ENCODE results near the gene MAN2B2.

Gene MAN2B2

DNA sequence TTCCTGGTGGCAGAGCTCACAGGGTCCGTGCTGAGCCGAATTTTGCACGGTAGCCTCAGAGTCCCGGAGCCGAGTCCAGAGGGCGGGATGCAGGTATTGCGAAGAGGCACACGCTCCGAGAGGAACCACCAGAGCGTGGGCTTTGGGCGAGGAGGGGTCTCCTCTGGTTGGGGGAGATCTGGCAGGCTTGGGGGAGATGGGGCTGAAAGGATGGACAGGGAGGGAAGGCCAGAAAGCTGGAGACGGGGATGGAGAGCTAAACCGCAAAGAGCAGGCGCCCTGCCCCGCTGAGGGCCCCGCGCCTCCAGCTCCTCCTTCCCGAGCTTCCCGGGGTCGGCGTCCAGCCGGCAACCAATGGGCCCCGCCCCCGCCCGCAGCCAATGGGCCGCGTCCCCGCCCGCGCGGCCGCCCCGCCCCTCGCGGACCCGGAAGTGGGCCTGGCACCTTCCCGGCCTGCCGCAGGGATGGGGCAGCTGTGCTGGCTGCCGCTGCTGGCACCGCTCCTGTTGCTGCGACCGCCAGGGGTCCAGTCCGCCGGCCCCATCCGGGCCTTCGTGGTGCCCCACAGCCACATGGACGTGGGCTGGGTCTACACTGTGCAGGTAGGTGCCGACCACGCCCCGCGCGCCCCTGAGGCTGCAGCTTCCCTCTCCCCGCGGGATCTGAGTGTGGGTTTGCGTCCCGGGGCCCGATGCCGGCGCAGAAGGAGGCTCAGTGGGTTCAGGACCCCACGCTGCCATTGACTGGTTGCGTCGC lies at the start of gene MAN2B2:
Gene MAN2B2 (plus strand): TSS at position 443 of the 756 bp plus-strand sequence. CDS start 22 bp downstream, at position 465.
- FAIRE-seq, result no peak

DNA sequence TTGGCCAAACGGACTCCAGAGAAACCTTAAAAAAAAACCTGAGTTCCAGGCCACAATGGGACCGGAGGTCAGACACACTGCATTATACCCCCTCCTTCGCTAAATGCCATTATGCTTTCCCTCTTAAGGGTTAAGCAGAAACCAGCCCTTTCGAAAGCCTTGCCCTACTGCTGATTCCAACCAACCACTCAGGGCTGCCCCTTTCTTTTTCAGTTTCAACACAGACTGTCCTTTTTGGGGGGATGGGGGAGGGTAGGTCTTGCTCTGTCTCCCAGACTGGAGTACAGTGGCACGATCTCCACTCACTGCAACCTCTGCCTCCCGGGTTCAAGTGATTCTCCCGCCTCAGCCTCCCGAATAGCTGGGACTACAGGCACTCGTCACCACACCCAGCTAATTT lies 49.5 kb upstream of the MAN2B2 start:
- FAIRE-seq, result no peak

DNA sequence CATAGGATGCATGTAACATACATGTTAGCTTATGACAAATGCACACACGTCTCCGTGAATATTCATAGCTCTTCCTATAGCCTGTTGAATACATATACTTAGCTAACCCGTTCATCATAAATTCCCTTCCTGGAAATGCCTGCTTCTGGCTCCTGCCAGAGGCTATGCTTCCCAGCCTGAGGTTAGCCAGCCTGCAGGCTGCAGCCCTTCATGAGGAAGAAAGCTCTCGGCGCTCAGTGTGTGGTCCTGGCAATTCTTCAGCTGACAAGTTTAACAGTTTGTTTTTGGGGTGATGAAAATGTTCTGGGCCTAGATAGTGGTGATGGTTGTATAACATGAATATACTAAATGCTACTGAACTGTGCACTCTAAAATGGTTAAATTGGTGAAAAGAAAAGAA lies 48.8 kb upstream of the MAN2B2 start:
- no peak for FAIRE-seq

DNA sequence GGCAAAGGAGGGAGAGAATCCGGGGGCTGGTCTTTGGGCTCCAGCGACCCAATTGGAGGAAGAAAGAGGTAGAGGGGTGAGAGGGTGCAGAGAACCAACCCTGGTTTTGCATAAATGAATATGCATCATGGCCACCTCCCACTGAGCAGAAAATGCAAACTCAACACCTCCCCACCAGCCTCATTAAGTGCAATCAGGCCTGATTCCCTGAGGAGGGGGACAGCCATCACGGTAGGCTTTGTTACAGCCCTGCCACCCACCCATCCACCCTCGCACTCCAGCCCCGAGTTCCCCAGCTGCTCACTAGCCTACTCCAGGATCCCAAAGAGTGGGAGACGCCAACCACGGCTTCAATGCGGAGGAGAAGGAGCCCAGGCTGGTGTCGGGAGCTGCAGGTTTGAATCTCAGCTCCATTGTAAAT lies 48.3 kb upstream of the MAN2B2 start:
- no peak for FAIRE-seq

DNA sequence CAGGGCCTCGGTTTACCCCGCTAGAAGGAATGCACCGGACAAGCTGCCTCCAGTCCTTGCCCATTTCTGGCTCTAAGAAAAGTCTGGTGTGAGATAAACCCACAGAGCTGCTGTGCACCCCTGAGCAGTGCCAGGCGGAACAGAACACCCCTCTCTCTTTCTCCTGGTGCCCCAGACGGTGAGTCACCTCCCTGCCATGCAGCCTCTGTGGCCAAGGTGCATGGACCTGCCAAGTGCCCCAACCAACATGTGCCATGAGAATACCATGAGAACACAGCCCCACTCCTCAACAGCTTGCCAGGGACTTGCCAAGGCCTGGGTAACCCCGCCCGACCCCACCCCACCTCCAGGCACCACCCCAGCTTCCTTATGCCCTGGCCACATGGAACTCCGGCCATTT lies 47.7 kb upstream of the MAN2B2 start:
- no peak for FAIRE-seq

DNA sequence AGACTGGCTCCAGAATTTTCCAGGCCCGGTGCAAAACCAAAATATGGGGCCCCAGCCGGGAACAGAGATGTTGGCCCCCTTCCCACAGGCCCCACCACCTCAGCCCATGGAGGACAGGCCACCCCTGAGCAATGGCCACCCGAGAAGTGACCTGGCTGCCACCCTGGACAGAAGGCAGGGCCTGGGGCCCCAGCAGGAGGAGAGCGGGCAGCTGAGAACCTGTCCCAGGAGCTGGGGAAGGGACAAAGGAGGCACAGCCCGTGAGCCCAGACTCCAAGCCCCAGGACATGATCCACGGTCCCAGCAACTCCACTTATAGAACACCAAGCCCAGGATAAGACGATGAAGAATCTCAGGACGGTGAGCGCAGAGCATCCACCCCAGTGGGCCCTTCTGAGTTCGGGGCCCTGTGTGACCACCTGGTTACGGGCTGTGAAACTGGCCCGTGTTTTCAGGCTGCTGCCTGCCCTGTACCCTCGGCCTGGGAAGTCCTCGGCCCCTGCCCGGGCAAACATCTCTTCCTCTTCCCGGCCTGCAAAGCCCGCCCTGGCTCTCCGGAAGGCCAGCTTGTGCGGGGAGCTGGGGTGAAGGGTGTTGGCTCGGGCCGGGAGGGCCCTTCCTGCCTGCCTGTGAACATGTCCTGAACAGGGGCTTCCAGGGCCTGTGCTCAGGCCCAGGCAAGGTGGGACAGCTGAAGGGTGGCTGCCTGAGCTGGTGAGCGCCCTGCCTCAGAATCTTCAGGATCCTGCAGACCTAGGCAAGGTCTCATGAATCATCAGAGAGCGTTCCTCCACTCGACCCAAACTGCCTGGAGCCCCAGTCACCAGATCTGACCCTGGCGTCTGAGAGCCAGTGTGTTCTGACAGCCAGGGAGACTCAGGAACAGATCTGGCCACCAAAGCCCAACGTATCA lies 47.0 kb upstream of the MAN2B2 start:
- no peak for FAIRE-seq

DNA sequence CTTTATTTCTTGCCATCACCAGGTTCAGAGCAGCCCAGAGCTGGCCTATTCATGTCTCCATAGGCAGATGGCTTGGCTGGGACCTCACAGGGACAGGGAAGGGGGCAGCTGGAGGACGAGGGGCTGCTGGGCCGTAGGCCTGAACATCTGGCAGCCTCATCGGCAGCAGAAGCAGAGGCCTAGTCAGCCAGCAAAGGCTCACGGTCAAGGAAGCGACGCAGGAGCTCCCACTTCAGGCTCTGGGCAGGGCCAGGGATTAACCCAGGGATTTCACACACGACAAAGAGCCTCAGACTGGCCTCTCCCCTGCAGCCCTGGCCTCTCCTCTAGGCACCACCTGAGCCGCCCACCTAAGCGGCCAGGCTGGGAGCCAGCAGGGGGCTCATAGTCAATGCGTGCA lies 46.0 kb upstream of the MAN2B2 start:
- FAIRE-seq, result no peak

DNA sequence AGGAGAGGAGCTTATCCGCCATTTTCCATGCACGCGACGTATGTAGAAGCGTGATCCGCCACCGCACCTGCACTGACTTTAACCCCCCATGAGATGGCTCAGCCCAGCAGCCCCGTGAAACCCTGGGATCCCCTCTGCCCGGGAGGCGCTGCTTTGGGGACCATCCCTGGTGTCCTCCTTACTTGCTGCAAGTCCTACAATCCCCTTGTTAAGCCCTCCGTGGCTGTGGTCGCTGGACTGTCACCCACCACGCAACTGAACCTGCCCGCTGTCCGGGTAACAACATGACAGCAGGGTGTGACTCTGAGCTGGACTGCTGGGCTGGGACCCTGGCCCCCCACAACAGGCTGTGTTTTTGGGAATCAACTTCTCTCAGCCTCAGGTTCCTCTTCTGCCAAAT lies 44.7 kb upstream of the MAN2B2 start:
- no peak for FAIRE-seq

DNA sequence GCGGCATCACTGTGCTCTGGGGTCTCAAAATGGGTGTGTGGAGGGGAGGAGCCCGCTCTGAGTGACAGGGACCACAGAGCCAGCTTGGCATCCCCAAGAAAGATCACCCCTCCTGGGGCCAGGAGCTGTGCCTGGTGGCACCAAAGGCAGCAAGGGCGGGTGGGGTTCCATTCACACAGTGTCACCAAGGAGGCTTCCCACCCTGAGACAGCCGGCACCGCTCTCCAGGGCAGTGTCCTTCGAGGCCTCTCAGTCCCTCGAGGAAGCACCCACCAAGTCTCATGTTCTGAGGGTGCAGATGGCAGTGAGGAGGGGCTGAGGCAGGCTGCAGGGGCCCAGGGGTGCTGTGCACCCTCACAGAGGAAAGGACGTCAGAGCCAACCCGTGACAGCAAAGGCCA lies 44.0 kb upstream of the MAN2B2 start:
- no peak for FAIRE-seq

DNA sequence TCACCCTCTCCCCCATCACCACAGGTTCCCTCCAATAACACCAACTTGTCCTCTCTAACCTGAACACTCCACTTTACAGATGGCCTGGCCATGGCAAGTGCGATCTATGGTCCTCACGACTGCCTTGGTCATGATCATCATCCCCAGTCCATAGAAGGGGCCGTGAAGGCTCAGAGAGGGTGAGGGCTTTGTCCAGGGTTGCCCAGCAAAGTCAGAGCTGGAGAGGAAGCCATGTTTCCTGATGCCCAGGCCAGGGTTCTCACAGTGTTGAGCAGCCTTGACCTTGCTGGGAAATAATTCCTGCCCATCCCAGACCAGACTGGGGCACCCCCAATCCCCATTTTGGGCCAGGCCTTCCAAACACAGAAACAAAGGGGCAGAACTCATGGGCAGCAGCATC lies 42.9 kb upstream of the MAN2B2 start:
- no peak for FAIRE-seq

DNA sequence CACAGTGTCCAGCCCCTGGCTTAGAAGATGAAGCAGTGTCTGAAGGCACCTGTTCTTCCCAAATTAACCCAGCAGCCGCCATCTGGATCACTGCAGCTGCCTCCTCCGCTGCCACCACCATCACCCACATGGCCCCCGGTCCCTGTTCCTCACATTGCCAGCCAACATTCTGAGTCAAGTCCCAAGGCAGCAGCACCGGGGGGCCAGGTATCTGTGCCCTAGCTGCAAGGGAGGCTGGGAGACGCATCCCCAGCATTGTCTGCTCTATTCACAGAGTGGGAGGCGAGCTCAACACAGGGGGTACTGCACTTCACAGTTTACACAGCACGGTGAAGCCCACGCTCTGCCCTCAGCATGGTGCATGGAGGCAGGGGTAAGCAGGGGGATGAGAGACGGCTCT lies 42.3 kb upstream of the MAN2B2 start:
- FAIRE-seq, result no peak

DNA sequence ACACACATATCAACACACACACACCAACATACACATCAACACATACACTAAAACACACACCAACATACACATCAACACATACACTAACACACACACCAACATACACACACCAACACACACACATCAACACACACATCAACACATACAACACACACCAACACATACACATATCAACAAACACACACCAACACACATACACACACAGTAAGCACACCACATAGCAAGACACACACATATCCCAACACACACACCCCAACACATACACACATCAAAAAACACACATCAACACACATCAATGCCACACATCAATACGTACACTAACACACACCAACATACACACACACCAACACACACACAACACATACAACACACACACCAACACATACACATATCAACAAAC lies 40.9 kb upstream of the MAN2B2 start:
- no peak for FAIRE-seq

DNA sequence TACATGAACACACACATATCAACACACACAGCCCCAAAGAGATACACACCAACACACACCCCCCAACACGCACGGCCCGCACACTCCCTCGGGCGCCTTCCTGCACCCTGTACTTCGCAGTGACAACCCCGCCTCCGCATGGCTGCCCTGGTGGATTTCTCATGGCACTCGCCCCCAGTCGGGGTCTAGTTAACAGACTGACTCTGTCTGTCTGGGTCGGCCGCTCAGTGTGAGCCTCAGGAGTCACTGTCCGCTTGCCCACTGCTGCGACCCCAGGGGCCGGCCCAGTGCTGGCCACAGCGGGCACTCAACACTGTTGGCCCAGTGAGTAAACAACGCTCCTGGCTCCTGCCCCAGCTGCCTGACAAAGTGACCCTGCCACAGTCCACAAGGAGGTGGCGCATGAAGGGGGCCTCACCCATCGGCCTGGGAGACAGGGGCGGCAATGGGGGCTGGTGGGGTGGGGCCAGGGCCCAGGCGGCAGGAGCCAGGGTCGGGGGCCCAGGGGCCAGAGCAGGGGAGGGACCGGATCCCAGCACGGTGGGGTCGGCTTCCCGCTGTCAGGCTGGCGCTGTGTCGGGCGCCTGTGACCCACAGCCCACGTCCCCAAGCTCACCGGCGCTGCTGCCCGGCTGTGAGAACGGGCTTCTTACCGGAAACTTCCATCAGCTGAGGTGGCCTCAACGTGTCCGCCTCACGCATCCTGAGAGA lies 40.2 kb upstream of the MAN2B2 start:
- FAIRE-seq, result no peak

DNA sequence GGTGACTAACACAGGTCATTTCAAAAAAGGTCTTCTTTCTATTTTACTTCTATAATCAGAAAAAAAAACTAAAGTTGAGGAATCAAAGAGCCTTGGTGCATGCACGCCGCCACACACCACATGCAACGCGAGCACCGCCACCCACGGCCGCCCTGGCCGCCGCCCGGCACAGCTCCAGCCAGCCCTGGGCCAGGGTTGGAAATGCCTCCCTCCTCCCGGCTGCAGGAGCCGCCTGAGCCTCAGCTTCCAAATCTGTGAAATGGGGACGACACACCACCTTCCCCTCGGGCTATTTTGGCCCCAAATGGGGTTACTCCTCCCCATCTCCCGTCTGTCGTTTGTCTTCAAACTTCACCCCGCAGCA lies 39.7 kb upstream of the MAN2B2 start:
- no peak for FAIRE-seq

DNA sequence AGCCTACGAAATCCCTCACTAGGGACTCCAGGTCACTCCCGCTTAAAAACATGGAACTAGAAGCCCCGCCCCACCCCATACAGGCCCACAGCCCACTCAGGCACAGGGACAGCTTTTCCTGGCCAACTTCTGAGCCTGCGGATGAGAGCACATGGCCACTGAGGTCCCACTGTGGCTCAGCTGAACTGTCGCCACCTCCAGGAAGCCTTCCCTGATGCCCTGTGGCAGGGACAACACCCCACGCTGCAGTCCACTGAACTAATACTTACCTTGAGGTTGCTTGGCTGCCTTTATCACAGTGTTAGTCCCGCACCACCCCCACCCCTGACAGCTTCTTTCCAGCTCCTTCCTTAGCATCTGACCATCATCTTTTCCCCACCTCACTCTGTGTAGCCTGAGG lies 39.3 kb upstream of the MAN2B2 start:
- FAIRE-seq, result no peak

DNA sequence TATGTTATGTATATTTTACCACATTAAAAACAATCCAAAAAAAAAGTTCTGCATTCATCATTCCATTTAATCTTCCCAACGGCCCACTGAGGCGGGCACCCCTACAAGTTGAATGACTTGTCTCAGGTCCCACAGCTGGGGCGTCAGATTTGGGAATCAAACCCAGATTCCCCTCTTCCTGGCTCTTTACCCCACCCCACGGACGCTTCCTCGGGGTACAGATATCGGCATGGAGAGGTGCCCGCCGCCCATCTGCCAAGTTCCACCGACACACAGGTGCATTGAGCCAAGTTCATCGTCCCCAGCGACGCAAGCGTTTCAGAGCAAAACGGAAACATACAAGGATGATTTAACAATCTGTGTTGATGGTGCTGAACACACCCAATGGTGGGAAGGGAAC lies 36.9 kb upstream of the MAN2B2 start:
- FAIRE-seq, result no peak

DNA sequence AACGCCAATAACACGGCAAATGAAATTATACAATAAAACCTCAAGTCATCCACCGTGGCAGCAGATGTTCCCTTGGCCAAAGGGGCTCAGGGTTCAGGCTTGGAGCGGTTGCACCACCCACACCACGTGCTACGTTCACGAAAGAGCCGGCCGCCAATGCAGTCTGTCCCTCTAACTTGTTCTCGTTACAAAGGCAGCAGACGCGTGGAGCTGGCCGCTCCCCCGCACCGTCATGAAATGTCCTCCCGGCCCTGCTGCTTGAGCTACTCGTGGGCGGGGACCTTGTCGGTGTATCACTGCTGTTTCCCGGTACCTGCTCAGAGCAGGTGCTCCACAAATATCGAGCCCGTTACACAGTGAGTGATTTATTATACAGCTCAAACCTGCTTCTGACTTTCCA lies 36.4 kb upstream of the MAN2B2 start:
- no peak for FAIRE-seq

DNA sequence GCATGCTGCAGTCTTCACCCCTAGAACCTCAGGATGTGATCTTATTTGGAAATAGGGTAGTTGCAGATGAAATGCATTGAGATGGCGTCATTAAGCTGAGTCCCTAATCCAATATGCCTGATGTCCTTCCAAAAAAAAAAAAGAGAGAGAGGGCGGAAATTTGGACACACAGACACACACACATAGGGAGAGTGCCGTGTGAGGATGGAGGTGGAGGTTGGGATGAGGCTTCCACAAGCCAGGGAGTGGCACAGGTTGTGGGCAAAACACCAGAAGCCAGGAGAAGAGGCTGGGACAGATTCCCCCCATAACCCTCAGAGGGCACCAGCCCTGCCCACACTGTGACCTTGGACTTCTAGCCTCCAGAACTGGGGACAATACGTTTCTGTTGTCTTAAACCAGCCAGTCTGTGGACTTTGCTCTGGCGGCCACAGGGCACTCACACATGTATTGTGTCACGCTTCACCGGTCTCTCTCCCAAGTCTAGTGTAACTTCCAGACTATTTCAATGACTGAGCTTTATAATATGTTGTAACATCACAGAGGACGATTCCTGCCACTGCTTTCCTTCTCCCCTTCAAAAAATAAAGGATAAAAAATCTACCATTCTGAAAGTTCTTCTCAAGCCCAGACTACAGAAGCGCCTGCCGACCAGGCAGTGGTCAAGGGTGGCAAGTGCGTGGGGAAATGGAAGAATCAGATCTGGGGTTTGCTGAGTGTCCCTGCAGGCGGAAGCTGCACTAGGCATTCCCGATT lies 35.8 kb upstream of the MAN2B2 start:
- FAIRE-seq, result no peak

DNA sequence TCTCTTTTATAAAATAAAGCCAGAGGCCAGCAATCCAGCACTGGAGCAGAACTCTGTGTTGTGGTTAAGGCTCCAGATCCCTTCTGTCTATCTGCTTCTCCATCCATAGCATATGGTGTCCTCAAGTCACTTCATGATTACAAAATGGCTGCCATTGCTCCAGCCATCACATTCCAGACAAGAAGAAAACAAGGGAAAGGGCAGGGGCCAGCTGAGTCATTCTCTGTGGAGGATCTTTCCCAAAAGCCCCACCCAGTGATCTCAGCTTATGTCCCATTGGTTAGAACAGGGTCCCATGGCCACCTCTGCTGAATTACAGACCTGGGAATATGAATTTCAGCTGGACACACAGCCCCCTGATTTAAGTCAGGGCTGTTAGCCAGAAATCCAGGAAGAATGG lies 34.1 kb upstream of the MAN2B2 start:
- FAIRE-seq, result no peak

DNA sequence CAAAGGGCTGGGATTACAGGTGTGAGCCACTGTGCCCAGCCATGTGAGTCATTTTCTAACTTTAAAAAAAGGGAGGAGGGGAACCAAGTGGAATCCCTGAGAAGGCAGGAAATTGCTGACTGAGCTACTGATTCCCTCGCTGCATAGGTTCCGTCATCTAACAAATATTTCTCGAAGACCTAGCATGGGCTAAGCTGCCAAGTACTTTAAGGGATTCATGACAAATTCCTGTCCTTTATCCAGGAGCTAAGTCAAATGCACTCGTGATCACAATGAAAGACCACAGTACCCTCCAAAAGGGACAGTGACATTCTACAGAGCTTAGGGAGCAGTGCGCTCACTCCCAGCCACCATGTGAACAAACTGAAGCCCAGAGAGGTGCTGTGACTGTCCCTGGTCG lies 33.2 kb upstream of the MAN2B2 start:
- no peak for FAIRE-seq

DNA sequence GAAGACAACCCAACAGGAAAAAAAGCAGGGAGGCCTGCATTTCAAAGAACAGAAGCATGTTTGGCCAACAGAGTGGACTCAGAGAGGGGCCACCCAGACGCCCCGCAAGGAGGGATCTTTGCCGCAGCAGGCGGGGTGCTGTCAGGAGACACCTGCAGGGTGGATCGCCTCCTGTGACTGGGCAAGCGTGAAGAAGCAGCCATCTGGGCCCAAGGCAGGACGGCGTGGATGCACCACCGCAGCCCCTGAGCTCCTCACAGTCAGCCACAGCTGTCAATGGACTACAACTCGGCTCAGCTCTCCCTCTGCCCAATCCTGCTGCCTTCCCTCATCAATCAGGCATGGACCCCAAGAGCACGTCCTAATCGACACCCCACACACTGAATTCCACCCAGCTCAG lies 32.0 kb upstream of the MAN2B2 start:
- FAIRE-seq, result no peak

DNA sequence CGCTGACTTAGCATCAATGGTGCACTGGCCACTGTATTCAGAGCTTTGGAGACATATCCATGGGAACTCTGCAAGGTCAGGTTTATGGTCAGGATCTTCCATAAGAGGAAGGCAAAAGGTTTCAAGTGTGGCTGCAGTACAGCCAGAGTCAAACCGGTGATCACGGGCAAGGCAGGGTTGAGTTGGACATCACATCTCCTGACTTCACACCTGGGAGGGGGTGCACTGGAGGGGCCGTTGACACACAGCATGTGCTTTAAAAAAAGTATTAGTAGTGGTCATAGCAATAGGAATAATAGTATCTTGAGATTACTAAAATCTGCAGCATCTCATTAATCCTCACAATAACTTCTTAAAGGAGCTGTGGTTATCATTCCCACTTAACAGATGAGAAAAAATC lies 28.9 kb upstream of the MAN2B2 start:
- no peak for FAIRE-seq

All from G401.6 (cell line).